H1 (cell line): ENCODE data around the gene GALNT11. TPM values are rescaled to one million over a fixed set of nuclear protein-coding genes. Genes with fewer than 3 reads are reported as not detected.
"Not testable (repeated sequence)": the region's sequence is repeated elsewhere in the genome, so short reads cannot be mapped to it uniquely, and the experiment has no call there.

Experiments
- CTCF ChIA-PET: fragments of 300-600 bp; sonication (Branson Sonifier 250); formaldehyde crosslinking; loops from one replicate; lab custom pipeline; 2021; ENCODE audit not compliant: partially characterized antibody; lab: Charles Lee
- POLR2A ChIA-PET: fragments of 300-600 bp; sonication (Branson Sonifier 250); formaldehyde crosslinking; loops from one replicate; lab custom pipeline; 2021; ENCODE audit warnings: inconsistent platforms; ENCODE audit not compliant: partially characterized antibody; lab: Charles Lee
- DNase-seq, 2 experiments: peaks; one replicate each; pipeline versions ENCODE4 v3.0.0 to v3.0.0-alpha.2; 2010 to 2022; ENCODE audit warnings: low spot score in 2 of 2, low read depth in 1 of 2, mixed read lengths in 1 of 2
- FAIRE-seq: peaks from 2 replicates; lab custom pipeline; 2011; peaks lifted over from hg19 to GRCh38; lab: Jason Lieb, UNC
- H2AFZ ChIP-seq: 2 replicates; pipeline ENCODE4 v1.8.1; 2012; ENCODE audit warnings: low read length, inconsistent platforms
- H2AK5ac ChIP-seq: 2 replicates; pipeline ENCODE4 v1.6.1; 2013; ENCODE audit warnings: low read depth, low read length
- H2BK120ac ChIP-seq: replicated peaks from 2 replicates; pipeline ENCODE3; 2013; ENCODE audit warnings: low read depth, low read length, inconsistent platforms
- H2BK12ac ChIP-seq: 2 replicates; pipeline ENCODE4 v1.6.1; 2013; ENCODE audit warnings: low read depth, low read length
- H2BK15ac ChIP-seq: 2 replicates; pipeline ENCODE4 v1.6.1; 2013; ENCODE audit warnings: low read length
- H2BK20ac ChIP-seq: 2 replicates; pipeline ENCODE4 v1.6.1; 2013; ENCODE audit warnings: low read length
- H2BK5ac ChIP-seq: 2 replicates; pipeline ENCODE4 v1.6.1; 2013; ENCODE audit warnings: low read depth, low read length
- H3K14ac ChIP-seq: 2 replicates; pipeline ENCODE4 v1.6.1; 2013; ENCODE audit warnings: inconsistent platforms; ENCODE audit not compliant: insufficient read length
- H3K18ac ChIP-seq: 2 replicates; pipeline ENCODE4 v1.6.1; 2013; ENCODE audit warnings: low read length; ENCODE audit errors: extremely low read depth
- H3K23ac ChIP-seq: 2 replicates; pipeline ENCODE4 v1.6.1; 2013; ENCODE audit warnings: inconsistent platforms; ENCODE audit not compliant: insufficient read length
- H3K23me2 ChIP-seq: 2 replicates; pipeline ENCODE4 v1.6.1; 2013; ENCODE audit warnings: low read depth, low read length
- H3K27ac ChIP-seq: 2 replicates; pipeline ENCODE4 v1.6.1; 2011; ENCODE audit warnings: low read depth, low read length, inconsistent platforms
- H3K27me3 ChIP-seq, 4 experiments: replicated peaks in 1 of 4; 1 replicate in 1 of 4; 2 replicates in 3 of 4; pipeline versions ENCODE4 v1.6.1 to v1.8.1; 2011 to 2013; ENCODE audit warnings: low read length in 3 of 4, mild to moderate bottlenecking in 3 of 4, inconsistent platforms in 2 of 4, mixed read lengths in 2 of 4, moderate library complexity in 1 of 4; ENCODE audit not compliant: control insufficient read depth in 3 of 4, insufficient read depth in 3 of 4; ENCODE audit errors: extremely low read depth in 1 of 4
- H3K36me3 ChIP-seq, 4 experiments: 2 replicates each; pipeline versions ENCODE4 v1.6.1 to v1.8.1; 2011 to 2013; ENCODE audit warnings: mild to moderate bottlenecking in 4 of 4, low read length in 3 of 4, moderate library complexity in 2 of 4, control low read depth in 1 of 4, inconsistent platforms in 1 of 4; ENCODE audit not compliant: insufficient read depth in 4 of 4, control insufficient read depth in 2 of 4
- H3K4ac ChIP-seq: replicated peaks from 2 replicates; pipeline ENCODE3; 2013; ENCODE audit warnings: low read length, low read depth, mixed read lengths, inconsistent platforms; ENCODE audit not compliant: insufficient read length
- H3K4me1 ChIP-seq, 4 experiments: replicated peaks in 1 of 4; 1 replicate in 1 of 4; 2 replicates in 3 of 4; pipeline versions ENCODE4 v1.6.1 to v1.8.1; 2011 to 2013; ENCODE audit warnings: low read length in 3 of 4, inconsistent platforms in 2 of 4, mixed read lengths in 1 of 4; ENCODE audit not compliant: insufficient read depth in 4 of 4, control insufficient read depth in 3 of 4
- H3K4me2 ChIP-seq, 2 experiments: 2 replicates each; pipeline versions ENCODE4 v1.6.1 to v1.8.1; 2011 to 2013; ENCODE audit warnings: low read depth in 2 of 2, low read length in 2 of 2, control low read depth in 1 of 2, inconsistent platforms in 1 of 2, mild to moderate bottlenecking in 1 of 2; ENCODE audit not compliant: insufficient read depth in 1 of 2
- H3K4me3 ChIP-seq, 4 experiments: fragments of 200-600, 300-600 bp in 1 of 4; sonication (generic), shearing (Covaris generic), sonication (Bioruptor Twin) in 1 of 4; 2 replicates each; pipeline versions ENCODE4 v1.5.1 to v1.8.1; 2011 to 2016; ENCODE audit warnings: low read length in 4 of 4, low read depth in 3 of 4, control low read depth in 2 of 4, inconsistent platforms in 2 of 4, mild to moderate bottlenecking in 2 of 4, mixed read lengths in 1 of 4, moderate library complexity in 1 of 4; ENCODE audit not compliant: insufficient read depth in 2 of 4; ENCODE audit errors: extremely low read depth in 1 of 4
- H3K56ac ChIP-seq: replicated peaks from 2 replicates; pipeline ENCODE3; 2013; ENCODE audit warnings: low read depth, mild to moderate bottlenecking, mixed read lengths, low read length, inconsistent platforms; ENCODE audit not compliant: insufficient read length
- H3K79me1 ChIP-seq: 2 replicates; pipeline ENCODE4 v1.6.1; 2013; ENCODE audit warnings: low read depth, low read length, control low read depth
- H3K79me2 ChIP-seq, 2 experiments: 2 replicates each; pipeline versions ENCODE4 v1.6.1 to v1.8.1; 2012 to 2013; ENCODE audit warnings: low read length in 2 of 2, mild to moderate bottlenecking in 2 of 2, inconsistent platforms in 1 of 2; ENCODE audit not compliant: insufficient read depth in 2 of 2, control insufficient read depth in 1 of 2
- H3K9ac ChIP-seq, 4 experiments: replicated peaks in 1 of 4; 1 replicate in 1 of 4; 2 replicates in 3 of 4; pipeline versions ENCODE4 v1.6.1 to v1.8.1; 2011 to 2013; ENCODE audit warnings: low read depth in 3 of 4, low read length in 3 of 4, control low read depth in 2 of 4, mild to moderate bottlenecking in 2 of 4, moderate library complexity in 2 of 4, inconsistent platforms in 1 of 4; ENCODE audit errors: extremely low read depth in 1 of 4
- H3K9me3 ChIP-seq, 2 experiments: 2 replicates each; pipeline versions ENCODE4 v1.6.1 to v1.8.1; 2012 to 2013; ENCODE audit warnings: mild to moderate bottlenecking in 2 of 2, moderate library complexity in 2 of 2, control low read depth in 1 of 2, inconsistent platforms in 1 of 2, low read depth in 1 of 2, low read length in 1 of 2, mixed read lengths in 1 of 2; ENCODE audit not compliant: insufficient read depth in 2 of 2
- H4K20me1 ChIP-seq, 2 experiments: replicated peaks in 1 of 2; 2 replicates each; pipeline versions ENCODE3 to v1.8.1; 2011 to 2013; ENCODE audit warnings: inconsistent platforms in 2 of 2, low read length in 2 of 2, mild to moderate bottlenecking in 1 of 2; ENCODE audit not compliant: insufficient read depth in 2 of 2, control insufficient read depth in 1 of 2
- H4K5ac ChIP-seq: 2 replicates; pipeline ENCODE4 v1.6.1; 2013; ENCODE audit warnings: low read length, low read depth, mixed read lengths, inconsistent platforms; ENCODE audit not compliant: insufficient read length
- H4K8ac ChIP-seq: 2 replicates; pipeline ENCODE4 v1.8.0; 2013; ENCODE audit warnings: mild to moderate bottlenecking, moderate library complexity, low read length, inconsistent platforms; ENCODE audit not compliant: insufficient read depth; ENCODE audit errors: extremely low read depth
- H4K91ac ChIP-seq: replicated peaks from 2 replicates; pipeline ENCODE3; 2013; ENCODE audit warnings: low read length, mixed read lengths, inconsistent platforms; ENCODE audit not compliant: insufficient read length
- WGBS, 2 experiments: shearing (Covaris generic) in 1 of 2; methylation state at CpG; one replicate each; pipeline versions ENCODE4 v1.1.6 to v1.1.7; 2013 to 2015; ENCODE audit warnings: low lambda C conversion rate in 2 of 2, mixed read lengths in 2 of 2, inconsistent platforms in 1 of 2, low coverage in 1 of 2, missing lambda C conversion rate in 1 of 2; ENCODE audit not compliant: insufficient replicate concordance in 2 of 2, insufficient coverage in 1 of 2, insufficient read length in 1 of 2; ENCODE audit errors: extremely low coverage in 1 of 2, missing lambda C conversion rate in 1 of 2; 5-methylcytosine and 5-hydroxymethylcytosine counted together
- polyA plus RNA-seq, 7 experiments: library from polyadenylated mRNA; depleted of rRNA in 3 of 7; stranded (reverse) in 5 of 7; unstranded in 2 of 7; fragments of >200 nt in 5 of 7; fragments of 200-250 nt in 2 of 7; gene quantifications; 1 replicate in 5 of 7; 2 replicates in 1 of 7; 4 replicates in 1 of 7; pipeline versions ENCODE4 v1.2.1 to v1.2.3, GENCODE V29; 2011 to 2013; ENCODE audit warnings: missing spikeins in 2 of 7, mixed read lengths in 2 of 7
- total RNA-seq: library from RNA; stranded (reverse); fragmentation: NEBNext Ultra II Directional; extraction: Animal tissue kit (Norgen Biotek cat#: 25700); gene quantifications from 2 replicates; pipeline ENCODE4 v1.2.1, GENCODE V29; 2021

The GALNT11 gene
- total and polyA plus RNA-seq, 2 of the 8 experiments (the other 6 are each of a cell fraction or from before 2014, with no cell fraction given): 20.5 to 23.2 TPM

- H2AFZ ChIP-seq, FAIRE-seq, H3K4me3 ChIP-seq, H4K20me1 ChIP-seq, H3K23me2 ChIP-seq, H3K9ac ChIP-seq, H2BK5ac ChIP-seq, H3K23ac ChIP-seq, H2AK5ac ChIP-seq, H4K5ac ChIP-seq, H3K4me1 ChIP-seq, H4K91ac ChIP-seq, H4K8ac ChIP-seq, H2BK15ac ChIP-seq, CTCF ChIA-PET, H3K4me2 ChIP-seq, POLR2A ChIA-PET, H3K56ac ChIP-seq, H2BK120ac ChIP-seq, H3K4ac ChIP-seq, H3K14ac ChIP-seq, DNase-seq, H2BK20ac ChIP-seq, H3K27me3 ChIP-seq, H3K27ac ChIP-seq, H3K36me3 ChIP-seq, H2BK12ac ChIP-seq, H3K79me1 ChIP-seq, H3K18ac ChIP-seq: not testable (repeated sequence)
- WGBS, 2 experiments: 88% methylated on average over 5 of the region's 5 CpGs; no CpG with 5 or more reads in 1 of the 2 experiments
- Histone ChIP-seq H3K9me3 (peaks cover 2 to 25% of the 10 kb centered on the region in 2 experiments; a peak in 3 of 4 replicates), H3K79me2 (peaks cover 0 to 15% of the 10 kb centered on the region in 2 experiments; a peak in 2 of 4 replicates)
These were observed 12.9 kb downstream of the GALNT11 start for GRCh38 chr7:152038410-152038809.

- H3K4me2 ChIP-seq, H3K14ac ChIP-seq, H3K36me3 ChIP-seq, H3K4me1 ChIP-seq, H2BK12ac ChIP-seq, FAIRE-seq, H3K23me2 ChIP-seq, H4K8ac ChIP-seq, POLR2A ChIA-PET, H3K18ac ChIP-seq, H2BK15ac ChIP-seq, H2BK5ac ChIP-seq, DNase-seq, H3K56ac ChIP-seq, H4K20me1 ChIP-seq, H4K5ac ChIP-seq, H2BK20ac ChIP-seq, H3K4ac ChIP-seq, H3K23ac ChIP-seq, H3K4me3 ChIP-seq, H3K79me1 ChIP-seq, H2AFZ ChIP-seq, H3K27ac ChIP-seq, H2AK5ac ChIP-seq, H4K91ac ChIP-seq, H3K9ac ChIP-seq, H2BK120ac ChIP-seq, H3K79me2 ChIP-seq, H3K27me3 ChIP-seq: not testable (repeated sequence)
- peaks cover 6 to 19% of the 10 kb centered on the region in 2 experiments; a peak in 2 of 4 replicates for H3K9me3 ChIP-seq
- CTCF ChIA-PET: interaction anchor here (1.2 kb wide), 1 partner anchor 33 kb away, joined by 3 read pairs; no protein-coding TSS in a partner anchor
- WGBS, 2 experiments: 91% methylated on average over 8 of the region's 8 CpGs; no CpG with 5 or more reads in 1 of the 2 experiments
These were observed 17.6 kb downstream of the GALNT11 start for GRCh38 chr7:152043086-152043485.
